ENCODE results near the gene MAP4K2.
A peak's percentile ranks its signal among the peaks of the same experiment; 100 is the strongest.

MAP4K2 gene

DNA sequence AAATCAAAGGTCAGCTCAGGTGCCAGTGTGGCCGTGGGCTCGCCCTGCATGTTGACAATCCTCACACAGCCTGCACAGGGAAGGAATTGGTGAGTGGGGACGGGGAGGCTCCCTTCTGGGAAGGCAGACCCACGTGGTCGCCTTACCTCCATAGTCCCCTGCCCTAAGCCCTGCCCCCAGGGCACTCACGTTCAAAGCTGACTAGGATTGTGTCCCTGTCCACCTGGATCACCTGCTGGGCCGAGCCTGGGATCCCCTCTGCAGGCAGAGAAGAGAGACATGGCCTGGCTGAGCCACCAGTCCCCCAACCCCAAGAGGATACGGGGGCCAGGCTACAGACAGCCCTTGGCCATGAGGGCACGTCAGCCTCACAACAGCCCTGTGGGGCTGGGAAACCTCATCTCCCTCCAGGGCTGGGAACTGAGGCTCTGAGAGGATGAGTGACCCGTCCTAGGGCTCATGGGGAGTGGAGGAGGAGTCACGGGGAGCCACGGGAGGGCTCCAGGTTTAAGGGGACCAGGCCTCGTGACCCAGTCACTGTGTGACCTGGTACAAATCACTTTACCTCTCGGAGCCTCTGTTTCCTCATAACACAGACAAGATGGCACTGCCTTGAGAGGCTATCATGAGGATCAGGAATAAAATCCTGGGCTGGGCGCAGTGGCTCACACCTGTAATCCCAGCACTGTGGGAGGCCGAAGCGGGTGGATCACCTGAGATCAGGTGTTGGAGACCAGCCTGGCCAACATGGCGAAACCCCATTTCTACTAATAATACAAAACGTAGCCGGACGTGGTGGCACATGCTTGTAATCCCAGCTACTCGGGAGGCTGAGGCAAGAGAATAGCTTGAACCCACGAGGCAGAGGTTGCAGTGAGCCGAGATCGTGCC lies 12.6 kb downstream of the MAP4K2 start:
- no peak for DNase-seq

DNA sequence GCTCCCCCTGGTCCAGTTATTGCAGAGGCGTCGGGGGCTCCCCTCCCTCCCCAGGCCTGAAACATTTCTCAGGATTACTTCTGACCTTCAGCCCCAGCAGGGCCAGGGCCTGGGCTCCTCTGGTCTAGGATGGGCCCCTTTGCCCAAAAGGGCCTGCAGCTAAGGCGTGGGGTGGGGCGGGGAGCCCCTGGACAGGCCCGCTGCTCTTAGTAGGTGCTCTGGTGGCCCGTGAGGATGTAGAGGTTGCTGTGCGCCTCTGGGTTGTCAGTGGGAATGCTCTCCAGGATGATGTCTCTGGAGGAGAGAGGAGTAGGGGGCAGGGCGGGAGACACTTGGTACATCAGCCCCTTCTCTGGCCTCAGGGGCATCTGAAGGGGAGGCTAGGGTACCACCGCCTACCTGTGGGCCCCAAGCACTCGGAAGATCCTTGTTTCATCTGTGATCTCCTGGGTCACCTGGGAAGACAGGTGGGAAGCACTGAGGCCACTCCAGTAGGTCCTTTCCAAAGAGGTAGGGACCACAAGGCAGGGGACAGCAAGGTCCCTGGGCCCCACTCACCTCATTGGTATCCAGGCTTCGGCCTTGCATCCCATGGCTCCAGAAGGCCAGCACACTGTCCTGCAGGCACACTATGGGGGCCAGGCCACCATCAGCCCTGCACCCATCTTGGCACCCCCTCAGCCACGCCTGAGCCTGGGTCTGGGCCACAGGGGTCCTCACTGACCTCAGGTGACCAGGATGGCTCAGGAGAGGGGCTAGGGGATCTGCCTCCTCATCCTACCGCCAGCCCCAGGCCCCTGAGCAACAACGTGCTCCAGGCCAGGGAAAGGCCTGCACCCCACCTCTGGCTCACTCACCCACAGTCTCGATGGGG lies 13.4 kb downstream of the MAP4K2 start:
- DNase-seq: no peak

DNA sequence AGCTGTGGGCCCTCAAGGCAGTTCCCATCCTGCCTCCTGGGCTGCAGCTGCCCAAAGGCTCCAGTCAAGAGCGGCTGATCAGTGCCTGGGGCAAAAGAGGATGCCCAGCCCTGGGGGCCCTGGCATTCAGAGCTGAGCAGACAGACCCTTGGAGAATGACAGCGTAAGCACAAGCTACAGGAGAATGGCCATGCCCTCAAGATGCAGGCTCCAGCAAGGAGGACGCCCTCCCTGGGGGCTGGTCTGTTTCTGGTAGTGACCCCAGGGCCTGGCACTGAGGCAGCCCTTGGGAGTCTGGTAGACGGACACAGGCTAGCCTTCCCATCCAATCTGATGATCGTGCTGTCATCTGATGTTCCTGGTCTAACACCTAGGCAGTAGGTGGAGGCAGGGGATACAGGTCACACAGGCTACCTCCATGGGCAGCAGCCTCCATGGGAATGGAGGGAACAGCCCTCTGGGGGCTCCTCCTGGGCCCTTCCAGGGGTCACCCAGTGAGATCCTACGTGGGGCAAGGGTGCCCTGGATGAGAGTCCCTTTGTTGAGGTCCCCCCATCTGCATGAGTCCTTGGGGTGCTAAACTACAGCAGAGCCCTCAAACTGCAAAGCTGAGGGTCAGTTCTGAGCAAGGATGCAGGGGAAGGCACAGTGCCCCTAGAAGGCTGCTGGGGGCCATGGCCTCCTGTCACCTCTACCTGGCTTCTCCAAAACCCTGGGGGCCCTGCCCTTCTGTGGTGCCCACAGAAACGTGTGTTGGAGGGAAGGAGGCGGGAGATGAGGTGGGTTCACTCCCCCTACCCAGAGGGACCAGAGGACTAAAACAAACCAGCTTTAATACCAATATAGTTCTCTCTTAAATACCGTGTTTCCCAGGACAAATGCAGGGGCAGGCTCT lies 14.4 kb downstream of the MAP4K2 start:
- no peak for DNase-seq

DNA sequence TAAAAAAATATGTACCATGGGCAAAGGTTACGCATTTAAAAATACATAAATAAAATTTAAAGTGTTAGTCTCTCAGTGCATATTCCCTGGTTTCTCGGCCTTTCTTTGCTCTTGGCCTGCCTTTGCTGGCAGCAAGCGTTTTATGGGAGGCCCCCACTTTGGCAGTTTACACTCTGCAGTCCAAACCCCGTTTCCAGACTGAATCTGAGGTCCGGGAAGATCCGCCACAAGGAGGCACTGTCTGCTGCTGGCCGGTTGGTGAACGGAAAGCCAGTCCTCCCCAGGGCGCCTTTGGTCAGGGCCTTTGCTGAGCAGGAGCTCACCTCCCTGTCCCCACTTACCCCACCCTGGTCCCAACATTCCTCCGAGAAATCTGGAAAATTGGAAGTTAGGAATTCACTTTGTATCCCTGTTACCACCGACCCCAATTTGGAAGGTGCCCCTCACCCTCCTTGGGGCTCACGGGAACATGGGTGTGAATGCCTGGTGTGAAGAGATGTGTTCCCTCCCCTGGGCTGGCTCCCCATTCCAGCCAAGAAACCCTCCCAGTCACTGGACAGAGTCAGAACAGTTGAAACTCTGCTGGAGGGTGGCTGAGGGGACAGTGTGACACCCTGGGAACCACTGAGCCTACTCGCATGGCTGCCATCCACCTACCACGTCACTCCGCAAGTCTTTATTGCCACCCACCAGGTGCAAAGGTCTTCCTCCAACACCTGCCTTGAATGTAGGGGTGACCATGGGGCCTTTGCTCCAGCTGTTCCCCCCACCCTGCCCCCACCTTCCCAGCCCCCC lies 15.3 kb downstream of the MAP4K2 start:
- DNase-seq: peak; percentile 70

DNA sequence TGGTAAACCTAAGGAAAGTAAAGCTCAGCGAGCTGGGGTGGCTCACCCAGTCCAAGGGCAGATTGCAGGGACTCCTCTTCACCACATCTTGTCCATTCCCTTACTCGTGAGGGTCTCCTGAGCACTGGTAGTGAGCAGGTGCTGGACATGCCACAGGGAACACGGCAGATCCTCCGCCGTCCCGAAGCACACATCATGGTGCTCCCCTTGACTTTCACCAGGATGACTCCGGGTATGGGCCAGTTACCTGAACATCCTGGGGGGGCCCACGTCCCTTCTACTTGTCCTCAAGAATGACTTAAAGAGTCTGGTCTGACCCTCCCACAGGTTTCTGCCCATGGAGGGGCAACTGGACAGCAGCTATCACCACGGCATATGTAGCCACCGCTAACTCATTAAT lies 16.7 kb downstream of the MAP4K2 start:
- no peak for DNase-seq

DNA sequence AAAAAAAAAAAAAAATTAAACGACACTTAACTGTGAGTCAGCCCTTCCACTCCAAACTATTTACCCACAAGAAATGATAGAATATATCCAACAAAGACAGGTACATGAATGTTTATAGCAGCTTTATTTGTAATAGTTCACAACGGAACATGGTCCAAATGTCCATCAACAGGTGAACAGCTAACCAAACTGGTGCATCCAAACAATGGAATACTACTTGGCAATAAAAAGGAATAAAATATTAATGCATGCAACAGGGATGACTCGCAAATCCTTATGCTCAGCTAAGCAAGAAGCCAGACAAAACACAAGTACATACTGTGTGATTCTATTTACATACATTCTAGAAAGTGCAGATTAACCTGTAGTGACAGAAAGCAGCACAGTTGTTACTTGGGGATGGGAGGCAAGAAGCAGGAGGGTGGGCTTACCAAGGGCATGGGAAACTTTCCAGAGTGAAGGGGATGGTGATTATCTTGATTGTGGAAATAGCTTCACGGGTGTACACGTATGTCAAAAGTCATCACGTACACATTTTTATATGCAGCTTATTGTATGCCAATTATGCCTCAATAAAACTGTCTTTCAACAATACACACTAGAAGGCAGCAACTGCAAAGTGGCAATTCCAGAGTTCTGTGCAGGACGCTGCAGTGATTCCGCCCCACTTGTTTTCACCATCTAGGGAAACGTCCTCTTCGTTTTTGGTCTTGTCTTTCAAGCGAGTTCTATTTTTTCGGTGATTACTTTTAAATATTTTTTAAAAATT lies 18.0 kb downstream of the MAP4K2 start:
- DNase-seq: no peak

DNA sequence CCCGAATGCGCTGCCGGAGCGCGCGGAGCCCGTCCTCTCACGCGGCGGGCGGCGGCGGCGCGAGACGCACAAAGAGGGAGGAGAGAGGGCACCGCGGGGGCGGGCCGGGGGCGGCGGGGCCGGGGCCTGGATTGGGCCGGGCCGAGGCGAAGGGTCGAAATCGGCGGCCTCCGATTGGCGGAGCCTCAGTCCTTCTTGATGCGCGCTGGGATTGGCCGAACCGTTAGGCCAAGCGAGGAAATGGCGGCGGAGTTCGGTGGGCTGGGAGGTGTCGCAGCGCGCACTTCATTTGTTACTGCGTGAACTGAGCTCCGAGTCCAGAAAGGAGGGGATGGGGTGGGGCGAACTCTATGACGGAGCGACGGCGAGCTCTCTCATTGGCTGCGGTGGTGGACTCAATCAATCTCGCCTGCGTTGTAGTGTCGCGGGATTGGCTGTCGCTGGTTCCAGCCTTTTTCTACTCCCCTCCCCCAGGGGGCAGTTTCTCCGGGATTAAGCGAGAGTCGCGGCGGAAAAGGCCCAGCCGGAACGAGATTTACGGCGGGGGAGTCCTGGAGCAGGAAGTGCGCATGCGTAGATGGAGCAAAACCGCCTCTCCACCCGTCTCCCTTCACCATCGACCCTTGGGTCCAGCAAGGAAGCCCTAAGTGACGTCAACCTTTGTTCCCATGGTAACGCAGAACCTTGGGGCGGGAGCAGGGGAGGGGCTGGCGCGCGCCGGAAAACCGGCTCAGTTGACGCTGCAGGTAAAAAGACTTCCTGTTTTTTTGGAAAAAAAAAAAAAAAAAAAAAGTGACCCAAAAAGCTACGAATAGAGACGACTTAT lies 24.3 kb downstream of the MAP4K2 start, which contains the start of gene SF1:
Gene SF1, minus strand, starts transcription at position 70 of the 826 bp plus-strand sequence. CDS start 150 bp downstream, outside the sequence.
- DNase-seq: peak; percentile 98

DNA sequence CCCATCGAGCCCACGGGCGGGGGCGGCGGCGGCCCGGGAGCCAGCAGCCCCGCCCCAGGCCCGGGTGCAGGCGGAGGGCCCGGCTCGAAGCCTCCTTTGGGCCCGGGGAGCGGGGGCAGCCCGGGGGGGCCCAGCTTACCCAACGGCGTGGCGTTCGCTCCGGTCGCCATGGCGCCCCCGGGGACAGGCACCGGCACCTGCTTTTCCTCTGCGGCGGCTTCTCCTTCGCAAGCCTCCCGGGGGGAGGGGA lies 24.9 kb downstream of the MAP4K2 start:
- no peak for DNase-seq

DNA sequence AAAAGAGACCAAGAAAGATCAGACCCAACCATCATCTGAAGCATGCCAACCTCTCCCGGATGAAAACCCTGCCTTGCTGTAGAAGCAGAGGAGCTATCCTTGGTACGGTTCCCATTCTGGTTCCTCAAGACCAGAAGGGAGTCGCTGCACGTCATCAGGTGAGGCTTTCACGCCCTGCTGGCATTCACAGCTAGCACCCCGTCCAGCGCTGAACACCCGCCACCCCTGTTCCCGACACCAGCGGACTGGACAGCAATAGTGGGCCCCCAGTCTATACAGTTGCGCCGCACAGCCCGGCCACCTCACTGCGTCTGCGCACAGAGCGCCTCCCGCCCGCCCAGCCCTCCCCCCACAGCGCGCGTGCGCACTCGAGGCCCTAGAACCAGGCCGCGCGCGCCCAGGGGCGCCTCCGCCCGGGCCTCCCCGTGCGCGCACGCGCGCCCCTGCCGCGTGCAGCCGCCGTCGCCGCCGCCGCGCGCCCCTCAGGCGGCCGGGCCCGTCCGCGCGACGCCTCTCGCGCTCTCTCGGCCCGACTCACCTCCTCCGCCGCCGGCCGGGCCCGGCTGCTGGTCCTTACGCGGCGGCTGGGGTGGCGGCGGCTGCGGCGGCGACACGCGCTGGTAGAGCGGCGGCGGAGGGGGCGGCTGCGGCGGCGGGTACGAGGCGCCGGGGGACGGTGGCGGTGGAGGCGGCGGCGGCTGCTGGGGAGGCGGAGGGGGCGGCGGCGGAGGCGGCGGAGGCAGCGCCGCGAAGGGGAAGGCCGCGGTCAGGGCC lies 25.4 kb downstream of the MAP4K2 start:
- peak; percentile 79 for DNase-seq

DNA sequence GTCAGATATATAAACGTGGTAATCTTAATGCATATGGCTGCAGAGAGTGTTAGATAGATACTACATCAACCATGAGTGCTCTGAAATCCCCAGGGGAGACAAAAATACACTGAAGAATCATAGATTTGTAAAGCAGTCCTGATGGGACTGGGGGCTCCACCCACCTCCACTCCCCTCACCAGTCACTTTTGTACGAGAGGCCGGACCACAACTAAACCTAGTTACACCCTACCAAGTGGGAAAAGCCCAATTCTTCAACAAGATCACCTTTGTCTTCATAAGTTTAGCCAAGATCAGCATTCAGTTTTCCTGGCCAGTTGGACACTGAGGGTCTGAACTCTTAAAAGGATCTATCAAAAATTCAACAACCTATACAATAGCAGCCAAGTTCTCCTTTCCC lies 26.1 kb downstream of the MAP4K2 start:
- DNase-seq: no peak

DNA sequence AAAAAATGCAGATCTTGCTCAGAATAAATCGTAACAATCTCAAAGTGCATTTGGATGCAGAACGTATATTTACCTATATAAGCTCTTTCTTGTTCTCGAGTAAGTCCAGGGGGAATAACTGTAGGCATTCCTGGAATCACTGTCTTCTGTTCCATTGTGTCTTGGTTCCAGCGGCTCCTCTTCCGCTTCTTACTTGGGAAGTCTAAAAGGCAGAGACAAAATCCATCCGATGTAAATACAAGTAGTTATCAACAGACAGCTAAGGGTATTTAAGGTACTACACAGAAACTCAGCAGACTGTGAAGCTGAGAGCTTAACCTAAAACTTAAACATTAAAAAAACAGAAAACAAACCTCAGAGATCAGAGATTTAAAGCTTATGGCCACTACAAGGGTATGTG lies 26.6 kb downstream of the MAP4K2 start:
- DNase-seq: no peak

DNA sequence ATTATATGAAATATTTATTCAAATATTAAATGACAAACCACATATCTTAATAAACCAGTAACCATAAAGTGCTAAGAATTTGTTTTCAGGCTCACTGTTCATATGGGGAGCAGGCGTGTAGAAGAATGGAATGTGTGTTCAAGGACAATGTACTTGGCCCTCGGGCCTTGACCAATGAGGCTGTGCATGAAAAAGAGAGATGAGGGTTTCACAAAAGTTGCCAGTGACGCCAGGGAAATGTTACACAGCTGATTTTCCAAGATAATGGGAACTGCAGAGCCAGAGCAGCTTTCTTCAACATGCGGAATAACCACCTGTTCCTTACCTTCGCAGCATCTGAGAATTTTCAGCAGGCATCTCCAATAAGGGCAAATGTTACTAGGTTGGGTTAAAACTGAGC lies 28.9 kb downstream of the MAP4K2 start:
- DNase-seq: no peak

DNA sequence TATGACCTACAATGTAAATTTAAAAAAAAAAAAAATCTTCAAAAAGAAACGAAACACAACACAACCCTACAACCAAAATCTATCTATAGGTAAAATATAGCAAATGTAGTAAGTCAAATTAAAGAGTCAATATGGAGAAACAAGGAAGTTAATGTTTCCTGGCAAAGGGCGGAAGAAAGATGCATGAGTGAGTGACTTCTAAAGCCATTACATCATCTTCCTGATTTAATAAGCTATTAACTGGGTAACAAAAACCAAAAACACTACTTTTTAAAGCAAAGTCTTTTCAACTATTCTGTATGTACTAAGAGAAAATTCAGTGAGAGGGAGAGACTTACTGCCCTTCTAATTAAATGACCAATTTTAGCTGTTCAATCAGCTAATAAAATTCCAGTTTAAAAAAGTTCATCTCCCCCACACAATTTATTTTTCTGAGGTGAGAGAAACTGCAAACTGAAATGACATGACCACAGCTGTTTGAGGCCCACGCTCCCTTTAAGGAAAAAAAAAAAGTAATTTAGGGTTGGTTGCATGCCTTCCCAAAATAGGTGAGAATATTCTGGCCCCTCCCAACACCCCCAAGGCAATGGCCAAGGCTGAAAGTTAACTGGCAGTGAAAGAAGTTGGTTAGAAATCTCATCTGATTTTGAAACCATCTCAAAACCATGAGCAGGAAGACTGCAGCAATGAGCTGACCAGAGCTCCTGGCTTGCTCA lies 30.6 kb downstream of the MAP4K2 start:
- DNase-seq: no peak

DNA sequence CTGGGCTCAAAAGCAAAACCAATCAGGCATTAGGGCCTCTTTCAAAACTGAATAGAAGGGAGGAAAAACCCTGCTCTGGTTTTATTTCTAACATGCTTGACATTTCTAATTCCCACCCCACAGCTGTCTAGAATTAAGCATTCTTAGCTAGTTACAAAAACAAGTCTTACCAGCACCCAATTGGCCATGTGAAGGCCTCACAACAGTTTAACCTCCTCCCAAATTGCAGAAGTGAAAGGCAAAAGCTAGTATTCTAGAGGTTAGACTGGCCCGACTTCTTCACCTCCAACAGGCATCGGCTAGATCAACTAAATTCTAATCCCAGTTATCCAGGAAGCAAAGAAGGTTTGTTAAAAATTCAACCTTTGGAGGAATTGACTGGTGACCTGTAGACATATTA lies 31.2 kb downstream of the MAP4K2 start:
- no peak for DNase-seq

DNA sequence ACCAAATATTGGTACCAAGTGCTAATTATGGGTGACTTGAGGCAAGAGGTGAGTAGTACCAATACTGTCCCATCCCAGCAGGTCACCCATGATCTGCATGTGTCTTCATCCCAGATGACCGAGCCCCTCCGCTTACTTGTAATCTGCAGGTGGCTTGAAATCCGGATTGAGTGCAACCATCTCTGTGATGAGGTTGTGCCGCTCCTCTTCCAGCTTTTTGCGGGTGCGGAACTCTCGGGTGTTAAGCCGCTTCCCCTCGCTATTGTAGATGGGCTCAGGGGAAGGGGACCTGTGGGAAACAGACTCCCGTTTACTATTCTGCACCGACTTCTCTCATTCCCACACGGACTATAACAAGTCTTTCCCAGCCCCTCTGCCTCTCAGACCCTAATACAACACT lies 32.9 kb downstream of the MAP4K2 start:
- DNase-seq: no peak

DNA sequence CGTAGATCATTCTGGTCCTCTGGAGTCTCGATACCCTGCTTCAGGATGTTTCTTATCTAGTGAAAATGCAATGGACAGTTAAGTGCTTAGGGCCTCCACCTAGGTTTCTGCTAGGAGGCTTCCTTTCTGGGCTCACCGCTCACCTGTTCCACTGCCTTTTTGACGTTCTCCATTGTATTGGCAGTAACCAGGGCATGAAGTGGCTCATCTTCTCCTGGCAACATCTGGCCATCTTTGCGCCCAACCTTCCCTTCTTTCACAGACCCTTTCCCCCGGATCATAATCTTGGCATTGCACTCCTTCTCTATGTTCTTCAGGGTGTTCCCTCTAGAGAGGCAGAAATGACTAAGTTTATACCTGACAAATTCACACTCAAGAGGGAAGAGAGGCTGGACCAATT lies 33.7 kb downstream of the MAP4K2 start:
- DNase-seq: no peak

DNA sequence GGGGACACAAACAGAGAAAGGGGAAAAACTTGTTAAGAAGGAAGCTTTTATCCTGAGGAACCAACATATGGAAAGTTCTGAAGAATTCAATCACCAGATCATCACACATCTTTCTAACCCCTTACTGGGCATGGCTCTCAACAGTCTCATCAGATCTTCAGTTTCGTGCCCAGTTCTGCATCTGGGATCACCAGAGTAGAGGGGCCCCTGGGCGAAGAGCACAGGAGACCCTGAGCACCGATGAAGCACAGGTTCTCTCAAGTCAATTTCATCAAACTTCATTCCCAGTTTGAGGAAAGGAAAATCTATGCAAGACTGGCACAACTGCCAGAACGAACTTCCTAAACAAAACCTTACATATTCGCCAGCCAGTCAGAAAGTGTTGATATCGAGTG lies 34.7 kb downstream of the MAP4K2 start:
- DNase-seq: no peak

DNA sequence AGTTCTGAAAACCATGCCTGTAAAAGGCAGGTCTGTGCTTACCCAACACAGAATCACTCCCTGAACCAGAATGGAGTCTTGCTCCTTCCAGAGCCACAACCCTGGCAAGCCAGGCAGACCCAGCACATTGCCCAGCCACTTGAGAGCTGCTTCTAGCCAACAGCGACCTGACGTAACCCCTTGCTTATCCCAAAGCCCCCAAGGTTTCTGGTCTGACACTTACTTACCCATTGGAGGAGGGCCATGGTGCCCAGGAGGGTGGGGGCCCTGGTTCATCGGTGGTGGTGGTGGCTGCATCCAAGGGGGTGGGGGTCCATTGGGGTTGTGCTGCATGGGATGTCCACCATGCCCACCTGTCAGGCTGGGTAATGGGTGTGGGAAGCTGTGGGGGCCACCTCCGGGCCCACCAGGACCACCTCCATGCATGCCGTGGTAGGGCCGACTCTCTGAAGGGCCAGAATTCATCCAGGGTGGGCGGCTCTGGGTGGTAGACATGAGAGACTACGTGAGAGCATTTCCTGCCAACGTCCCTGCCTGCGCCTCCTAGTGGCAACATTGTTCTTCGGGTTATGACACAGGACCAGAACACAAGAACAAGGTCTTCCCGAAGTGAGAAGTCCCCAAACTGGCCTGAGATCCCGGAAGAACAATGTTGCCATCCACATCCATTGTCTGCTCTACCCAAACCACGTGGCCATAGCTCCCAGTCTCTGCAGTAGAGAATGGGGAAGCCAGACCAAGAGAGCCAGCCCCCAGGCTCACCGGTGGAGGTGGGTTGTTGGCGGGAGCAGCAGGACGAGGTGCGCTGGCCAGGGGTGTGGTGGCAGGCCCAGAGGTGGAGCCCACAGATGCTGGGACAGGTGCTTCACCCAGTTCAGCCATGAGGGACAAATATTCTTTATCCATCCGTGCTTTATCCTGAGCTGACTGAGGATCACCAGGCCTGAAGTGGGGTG lies 35.4 kb downstream of the MAP4K2 start:
- DNase-seq: peak; percentile 83

Measured in activated CD4-positive, alpha-beta T cell treated with anti-CD3 and anti-CD28 coated beads, Interleukin-2, amount 50 U/mL, for 1 hour (primary cell).